IPS-NIHi7 (cell line): ENCODE results near the gene TRIM3.

ENCODE experiments used
- DNase-seq: peaks from one replicate; pipeline ENCODE4 v3.0.0; 2012; ENCODE audit warnings: mixed read lengths; ENCODE audit errors: extremely low spot score

TRIM3 gene

DNA sequence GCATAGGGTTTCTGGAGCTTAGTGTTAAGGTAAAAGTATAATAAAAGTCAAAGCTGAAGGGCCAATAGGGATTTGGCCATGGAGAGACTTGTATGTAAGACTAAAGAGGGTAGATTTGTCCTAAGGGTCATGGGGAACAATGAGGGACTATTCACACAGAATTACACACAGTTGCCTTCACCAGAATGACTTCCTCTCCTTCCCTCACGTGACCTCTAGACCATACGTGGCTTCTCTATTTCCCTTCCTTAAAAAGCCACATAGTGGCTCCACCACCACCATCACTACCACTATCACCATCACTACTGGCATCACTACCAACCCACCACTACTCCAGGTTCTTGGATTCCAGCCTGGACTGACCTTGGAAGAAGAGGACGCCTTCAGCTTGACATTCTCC is 35.7 kb downstream of the TRIM3 start:
- DNase-seq, result no peak

DNA sequence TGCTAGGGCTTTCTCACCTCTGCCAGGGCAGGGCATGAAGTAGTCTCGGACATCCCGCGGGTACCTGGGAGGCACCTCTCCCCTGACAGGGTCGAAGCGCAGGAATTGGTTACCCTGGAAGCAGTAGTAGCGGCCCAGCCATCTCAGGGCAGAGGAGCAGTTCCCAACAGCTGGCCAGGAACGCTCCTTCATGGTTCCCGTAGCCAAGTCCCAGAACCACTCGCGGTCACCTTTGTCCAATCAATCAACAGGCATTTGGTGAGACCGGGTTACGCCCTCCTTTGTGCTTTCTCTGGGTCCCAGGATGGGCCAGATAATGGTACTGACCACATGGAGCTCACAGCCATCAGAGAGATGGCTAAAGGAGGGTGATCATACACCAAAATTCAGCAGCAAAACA is 36.3 kb downstream of the TRIM3 start:
- no peak for DNase-seq

GRCh38 chr11:6433998-6434660 is 39.6 kb downstream of the TRIM3 start:
- DNase-seq, result no peak

DNA sequence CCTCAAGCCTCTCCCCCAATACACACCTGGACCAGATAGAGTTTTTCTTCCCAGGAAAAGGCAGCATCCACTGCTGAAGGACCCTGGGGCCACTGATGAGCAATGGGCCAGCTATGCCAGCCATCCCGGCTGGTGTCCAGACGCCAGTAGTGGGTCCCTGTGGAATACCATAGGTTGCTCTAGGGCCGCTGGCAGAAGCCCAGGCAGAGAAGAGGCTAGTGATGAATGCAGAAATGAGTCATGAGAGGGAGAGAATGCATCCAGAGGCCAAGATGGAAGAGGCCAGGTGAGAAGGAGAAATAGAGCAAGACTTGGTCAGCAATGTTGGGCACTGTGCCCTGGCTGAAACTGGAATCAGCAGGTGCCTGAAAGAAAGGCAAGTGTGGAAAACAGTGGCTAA is 41.9 kb downstream of the TRIM3 start:
- DNase-seq, result no peak

- DNase-seq, result peak; percentile 57
Observed at GRCh38 chr11:6427516-6427915, 46.2 kb downstream of the TRIM3 start.

DNA sequence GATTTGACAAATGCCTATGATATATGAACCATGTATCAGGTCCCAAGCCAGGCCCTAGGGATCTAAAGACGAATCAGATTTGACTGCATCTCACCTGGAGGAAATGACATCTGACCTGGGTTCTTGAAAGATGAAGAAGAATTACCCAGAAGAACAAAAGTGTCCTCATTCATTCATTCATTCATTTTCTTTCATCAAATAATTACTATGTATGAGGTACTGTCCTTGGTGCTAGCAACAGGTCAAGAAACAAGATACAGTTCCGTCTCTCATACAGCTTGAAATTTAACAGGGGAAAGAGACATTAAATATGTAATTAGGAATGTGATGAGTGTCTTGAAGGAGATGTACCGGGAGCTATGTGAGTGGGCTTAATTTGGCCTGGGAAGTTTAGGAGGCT is 53.1 kb downstream of the TRIM3 start:
- DNase-seq, result no peak

DNA sequence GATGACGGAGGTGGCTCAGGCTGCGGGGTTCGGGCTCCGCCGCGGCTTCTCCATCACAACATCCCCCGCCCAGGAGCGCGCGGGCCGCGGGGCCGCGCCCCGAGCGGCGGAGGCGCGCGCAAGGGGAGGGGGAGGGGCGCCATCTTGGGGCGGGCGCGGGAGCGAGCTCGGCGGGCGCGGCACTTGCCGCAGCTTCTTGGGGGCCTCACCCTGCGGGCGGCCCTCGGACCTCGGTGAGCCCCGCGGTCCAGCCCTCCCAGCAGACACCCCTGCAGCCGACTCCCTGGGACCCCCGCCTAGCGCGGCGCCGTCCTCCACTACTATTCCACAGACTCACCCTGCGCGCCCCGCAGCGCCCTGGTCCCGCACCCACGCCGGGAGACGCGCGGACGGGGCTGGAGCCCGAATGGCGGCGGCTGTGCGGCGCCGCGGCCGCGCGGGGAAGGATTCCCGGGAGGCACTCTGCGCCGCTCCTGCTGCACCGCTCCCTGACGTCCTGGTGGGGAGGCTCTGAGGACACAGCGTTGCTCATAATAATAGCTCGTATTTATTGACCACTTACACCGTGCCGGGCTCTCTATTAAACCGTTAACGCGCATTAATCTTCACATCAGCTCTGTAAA is 54.6 kb downstream of the TRIM3 start, which contains the start of gene APBB1:
Gene APBB1 (minus strand): TSS at position 86 of the 623 bp plus-strand sequence. CDS start 7,747 bp downstream, outside the sequence.
- DNase-seq, result peak; percentile 91

GRCh38 chr11:6418557-6419008 is 55.2 kb downstream of the TRIM3 start:
- DNase-seq, result peak; percentile 60

GRCh38 chr11:6417907-6418556 is 55.7 kb downstream of the TRIM3 start:
- no peak for DNase-seq

DNA sequence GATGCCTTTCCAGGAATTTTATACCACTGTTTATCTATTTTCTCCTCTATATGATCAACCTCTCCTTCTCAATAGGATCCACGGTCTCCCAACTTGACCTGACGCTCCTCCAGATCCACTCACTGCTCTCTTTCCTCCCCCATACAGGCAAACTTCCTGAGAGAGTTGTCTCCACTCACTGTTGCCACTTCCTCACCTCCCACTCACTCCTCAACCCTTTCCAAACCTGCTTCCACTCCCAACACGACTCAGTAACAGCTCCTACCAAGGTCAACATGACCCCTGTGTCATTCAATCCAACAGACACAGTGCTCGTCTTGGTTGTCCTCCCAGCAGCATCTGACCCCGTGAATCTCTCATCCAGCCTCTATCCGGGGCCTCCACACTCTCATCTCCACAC is 57.9 kb downstream of the TRIM3 start:
- no peak for DNase-seq

DNA sequence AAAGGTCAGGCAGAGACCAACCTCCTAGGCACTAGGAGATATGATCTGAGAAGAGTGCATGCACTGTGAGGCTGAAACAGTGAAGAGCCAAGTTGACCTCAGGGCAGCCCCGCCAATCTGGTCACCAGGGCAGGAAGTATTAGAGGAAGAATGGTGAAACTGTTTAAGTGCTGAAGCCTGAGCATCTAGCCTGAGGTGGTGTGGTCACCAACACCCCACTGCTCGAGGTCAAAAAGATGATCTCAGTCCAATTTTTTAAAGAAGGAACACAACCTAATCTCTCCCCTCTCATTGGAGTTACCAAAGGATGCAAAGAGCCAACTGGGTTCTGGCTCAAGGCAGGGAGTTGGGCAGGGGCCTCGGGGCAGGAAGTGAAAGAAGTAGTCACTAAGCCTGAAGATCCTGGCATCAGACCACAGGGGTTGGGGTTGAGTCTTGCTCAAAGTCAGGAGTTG is 58.8 kb downstream of the TRIM3 start:
- DNase-seq, result no peak

DNA sequence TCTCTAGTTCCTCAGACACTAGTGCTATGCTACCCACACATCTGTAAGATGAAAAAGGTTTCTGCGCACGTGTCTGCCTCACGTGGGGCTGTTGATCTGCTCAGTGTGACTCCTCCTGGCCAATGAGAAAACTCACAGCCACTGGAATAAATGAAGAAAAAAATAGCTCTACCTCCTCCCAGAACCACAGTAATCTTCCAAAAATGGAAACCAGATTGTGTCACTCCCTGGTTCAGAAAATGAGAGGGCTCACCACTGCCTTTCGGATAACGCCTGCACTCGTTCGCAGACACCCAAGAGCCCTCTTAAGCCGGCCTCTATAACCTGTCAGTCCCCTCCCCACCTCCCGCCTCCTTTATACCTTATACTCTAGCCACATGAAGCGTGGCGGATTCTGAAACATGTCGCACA is 59.9 kb downstream of the TRIM3 start:
- no peak for DNase-seq

GRCh38 chr11:6411594-6412031 is 62.1 kb downstream of the TRIM3 start:
- no peak for DNase-seq

- DNase-seq, result no peak
Observed at GRCh38 chr11:6410695-6411430, 62.9 kb downstream of the TRIM3 start.

GRCh38 chr11:6406370-6406769 is 67.4 kb downstream of the TRIM3 start:
- no peak for DNase-seq

DNA sequence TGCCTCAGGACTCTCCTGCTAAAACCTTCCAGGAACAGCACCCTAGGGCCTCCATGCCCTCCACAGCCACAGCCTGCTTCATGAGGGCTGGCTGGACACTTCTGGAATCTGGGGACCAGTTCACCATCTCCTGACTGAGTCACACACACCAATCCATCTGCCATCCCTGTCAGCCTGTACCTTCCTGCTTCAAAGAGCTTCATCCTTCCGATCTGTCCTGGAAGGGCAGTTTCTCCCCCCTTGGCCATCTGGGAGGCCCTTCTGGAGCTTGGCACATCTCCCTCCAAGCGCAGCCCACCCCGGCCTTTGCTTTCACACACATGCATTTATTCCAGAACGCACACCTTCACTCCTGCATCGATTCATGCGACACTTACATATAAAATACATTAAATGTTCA is 67.9 kb downstream of the TRIM3 start:
- DNase-seq, result no peak

GRCh38 chr11:6405052-6405667 is 68.6 kb downstream of the TRIM3 start:
- DNase-seq, result peak; percentile 91

- DNase-seq, result no peak
Observed at GRCh38 chr11:6404342-6405051, 69.2 kb downstream of the TRIM3 start.

DNA sequence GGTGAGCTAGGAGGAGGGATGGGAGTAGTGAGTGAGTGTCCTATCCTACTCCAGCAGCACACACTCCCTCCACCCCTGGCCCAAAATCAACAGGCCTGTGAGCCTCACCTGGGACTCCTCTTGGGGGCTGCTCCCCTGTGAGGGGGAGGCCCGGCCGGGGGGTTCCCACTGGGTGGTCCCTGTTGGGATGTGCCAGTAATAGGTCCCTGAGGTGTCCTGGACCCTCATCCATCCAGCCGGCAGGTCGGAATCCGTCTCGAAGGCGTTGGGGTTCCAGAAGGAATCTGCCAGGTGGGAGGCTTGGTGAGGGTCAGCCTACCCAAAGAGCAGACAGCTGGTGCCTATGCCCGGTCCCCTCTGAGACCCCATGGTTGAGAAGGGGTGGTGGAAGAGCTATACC is 70.2 kb downstream of the TRIM3 start:
- no peak for DNase-seq

GRCh38 chr11:6402561-6402981 is 71.2 kb downstream of the TRIM3 start:
- no peak for DNase-seq

- DNase-seq, result no peak
Observed at GRCh38 chr11:6402061-6402470, 71.7 kb downstream of the TRIM3 start.
